Measurements from ENCODE around the gene SCUBE1.

- TF ChIP-seq CTCF (IDR thresholded peaks at IDR 0.05) = no peak
- no peak for TF ChIP-seq EP300 (IDR thresholded peaks at IDR 0.05; ENCODE audit: low read depth)
These were observed 100.5 kb downstream of the SCUBE1 start for GRCh38 chr22:43242627-43243026.
